Activated CD4-positive, alpha-beta T cell treated with anti-CD3 and anti-CD28 coated beads for 36 hours (primary cell): ENCODE measurements around the gene NAV3. TPM values are rescaled to one million over a fixed set of nuclear protein-coding genes. Genes with fewer than 3 reads are reported as not detected.

ENCODE experiments used
- ATAC-seq: fragments of 200-7000 bp; cut with Tn5 transposase; one replicate; pipeline ENCODE4 v1.10.0; 2021; ENCODE audit warnings: mild to moderate bottlenecking, moderate library complexity
- CTCF ChIA-PET: fragments of 350-600 bp; sonication (Branson Sonifier 250); formaldehyde crosslinking; loops from one replicate; lab custom pipeline; 2021; ENCODE audit warnings: antibody characterized with exemption; lab: Charles Lee
- POLR2A ChIA-PET: fragments of 350-600 bp; sonication (Branson Sonifier 250); formaldehyde crosslinking; loops from one replicate; lab custom pipeline; 2021; ENCODE audit warnings: antibody characterized with exemption, inconsistent platforms; lab: Charles Lee
- DNase-seq: peaks from one replicate; pipeline ENCODE4 v3.0.0-alpha.2; 2020
- H3K27ac Mint-ChIP-seq: one replicate; pipeline ENCODE4 v1.8.0; 2021; ENCODE audit warnings: mixed read lengths
- H3K27me3 Mint-ChIP-seq: one replicate; pipeline ENCODE4 v1.8.0; 2021; ENCODE audit warnings: mixed read lengths
- H3K36me3 Mint-ChIP-seq: one replicate; pipeline ENCODE4 v1.8.0; 2021; ENCODE audit warnings: low read depth, mixed read lengths
- H3K4me1 Mint-ChIP-seq: one replicate; pipeline ENCODE4 v1.8.0; 2021; ENCODE audit warnings: mixed read lengths
- H3K4me3 Mint-ChIP-seq: one replicate; pipeline ENCODE4 v1.8.0; 2021; ENCODE audit warnings: mild to moderate bottlenecking, moderate library complexity, mixed read lengths
- H3K9me3 Mint-ChIP-seq: one replicate; pipeline ENCODE4 v1.8.0; 2021; ENCODE audit warnings: low read depth, mixed read lengths
- intact Hi-C, 2 experiments: fragments of 100-400 bp; cut with DNase I in 1 of 2; cut with micrococcal nuclease in 1 of 2; formaldehyde crosslinking; loops; one replicate each; pipeline versions ENCODE4 v1.14.2 to v1.15.1; 2022 to 2024; cut with DNase I, micrococcal nuclease
- total RNA-seq, 2 experiments: library from RNA; stranded (reverse); gene quantifications; one replicate each; pipeline ENCODE4 v1.2.3, GENCODE V29; 2021

The NAV3 gene
- total RNA-seq, 2 experiments from 2014 or later, result not detected

GRCh38 chr12:78145398-78145797 is 314.7 kb downstream of the NAV3 start:
- DNase-seq (no peak), ATAC-seq (no peak)
- POLR2A ChIA-PET, result no interaction called here
- Mint-ChIP-seq H3K4me3 (no peak overlapping the region), H3K36me3 (no peaks in the 10 kb centered on the region), H3K27me3 (no peaks in the 10 kb centered on the region), H3K9me3 (no peaks in the 10 kb centered on the region), H3K27ac (no peak overlapping the region), H3K4me1 (no peaks in the 10 kb centered on the region)
- intact Hi-C loops, result loop anchor here in 1 of 2 experiments (5.0 to 10.0 kb wide), 3 partner anchors 1199 to 1589 kb away; no protein-coding TSS in a partner anchor
- CTCF ChIA-PET, result interaction anchor here (1.3 to 1.7 kb wide), 3 partner anchors 14 to 55 kb away, joined by 3 to 8 read pairs (median 3); no protein-coding TSS in a partner anchor

GRCh38 chr12:78146365-78146772 is 315.7 kb downstream of the NAV3 start:
- Mint-ChIP-seq H3K27me3 (no peaks in the 10 kb centered on the region), H3K9me3 (no peaks in the 10 kb centered on the region), H3K36me3 (no peaks in the 10 kb centered on the region), H3K4me1 (no peaks in the 10 kb centered on the region), H3K27ac (no peak overlapping the region), H3K4me3 (no peak overlapping the region)
- DNase-seq (no peak), ATAC-seq (no peak)
- intact Hi-C loops, result loop anchor here in 1 of 2 experiments (5.0 to 10.0 kb wide), 3 partner anchors 1198 to 1588 kb away; no protein-coding TSS in a partner anchor
- POLR2A ChIA-PET, result no interaction called here
- CTCF ChIA-PET, result interaction anchor here (0.5 to 1.7 kb wide), 4 partner anchors 12 to 669 kb away, joined by 3 to 8 read pairs (median 4); no protein-coding TSS in a partner anchor

- H3K36me3 Mint-ChIP-seq, result no peaks in the 10 kb centered on the region
- CTCF ChIA-PET, result no interaction called here
- POLR2A ChIA-PET, result no interaction called here
- DNase-seq (no peak), ATAC-seq (no peak)
- no peaks in the 10 kb centered on the region for H3K4me1 Mint-ChIP-seq
- intact Hi-C loops, result loop anchor here in 1 of 2 experiments (5.0 to 10.0 kb wide), 3 partner anchors 1195 to 1585 kb away; no protein-coding TSS in a partner anchor
- H3K4me3 Mint-ChIP-seq, result no peak overlapping the region
- no peaks in the 10 kb centered on the region for H3K27me3 Mint-ChIP-seq
- H3K27ac Mint-ChIP-seq, result no peak overlapping the region
- H3K9me3 Mint-ChIP-seq, result no peaks in the 10 kb centered on the region
Measured at GRCh38 chr12:78149459-78149858, 318.8 kb downstream of the NAV3 start.

- ATAC-seq (no peak), DNase-seq (no peak)
- Mint-ChIP-seq H3K27me3 (no peaks in the 10 kb centered on the region), H3K36me3 (no peaks in the 10 kb centered on the region), H3K4me1 (no peaks in the 10 kb centered on the region), H3K9me3 (peaks cover 9% of the 10 kb centered on the region), H3K4me3 (no peak overlapping the region), H3K27ac (no peak overlapping the region)
- POLR2A ChIA-PET, result no interaction called here
- CTCF ChIA-PET, result no interaction called here
- intact Hi-C loops, result no loop called here
Measured at GRCh38 chr12:78155546-78155945, 324.9 kb downstream of the NAV3 start.

GRCh38 chr12:78156751-78157150 is 326.1 kb downstream of the NAV3 start:
- Mint-ChIP-seq H3K36me3 (no peaks in the 10 kb centered on the region), H3K9me3 (peaks cover 9% of the 10 kb centered on the region), H3K4me1 (no peaks in the 10 kb centered on the region), H3K27ac (no peak overlapping the region), H3K27me3 (no peaks in the 10 kb centered on the region), H3K4me3 (no peak overlapping the region)
- DNase-seq (no peak), ATAC-seq (no peak)
- intact Hi-C loops, result no loop called here
- CTCF ChIA-PET, result no interaction called here
- POLR2A ChIA-PET, result no interaction called here

GRCh38 chr12:78157199-78157598 is 326.5 kb downstream of the NAV3 start:
- H3K9me3 Mint-ChIP-seq, result peaks cover 9% of the 10 kb centered on the region
- H3K4me3 Mint-ChIP-seq, result no peak overlapping the region
- ATAC-seq, result no peak
- POLR2A ChIA-PET, result no interaction called here
- H3K27ac Mint-ChIP-seq, result no peak overlapping the region
- CTCF ChIA-PET, result no interaction called here
- no peaks in the 10 kb centered on the region for H3K36me3 Mint-ChIP-seq
- H3K4me1 Mint-ChIP-seq, result no peaks in the 10 kb centered on the region
- no peaks in the 10 kb centered on the region for H3K27me3 Mint-ChIP-seq
- DNase-seq, result no peak
- intact Hi-C loops, result no loop called here

- no peak for ATAC-seq
- Mint-ChIP-seq H3K27ac (no peak overlapping the region), H3K4me3 (no peak overlapping the region), H3K4me1 (no peaks in the 10 kb centered on the region), H3K27me3 (no peaks in the 10 kb centered on the region), H3K36me3 (no peaks in the 10 kb centered on the region), H3K9me3 (no peaks in the 10 kb centered on the region)
- no peak for DNase-seq
- POLR2A ChIA-PET, result no interaction called here
- CTCF ChIA-PET, result no interaction called here
- intact Hi-C loops, result no loop called here
Measured at GRCh38 chr12:78164154-78164553, 333.5 kb downstream of the NAV3 start.

- peaks cover 2% of the 10 kb centered on the region for H3K9me3 Mint-ChIP-seq
- ATAC-seq, result no peak
- DNase-seq, result no peak
- no peaks in the 10 kb centered on the region for H3K4me1 Mint-ChIP-seq
- H3K27ac Mint-ChIP-seq, result no peak overlapping the region
- no peak overlapping the region for H3K4me3 Mint-ChIP-seq
- CTCF ChIA-PET, result no interaction called here
- H3K36me3 Mint-ChIP-seq, result no peaks in the 10 kb centered on the region
- H3K27me3 Mint-ChIP-seq, result no peaks in the 10 kb centered on the region
- intact Hi-C loops, result no loop called here
- POLR2A ChIA-PET, result no interaction called here
Measured at GRCh38 chr12:78167510-78167909, 336.8 kb downstream of the NAV3 start.

GRCh38 chr12:78171061-78171460 is 340.4 kb downstream of the NAV3 start:
- Mint-ChIP-seq H3K4me1 (no peaks in the 10 kb centered on the region), H3K36me3 (no peaks in the 10 kb centered on the region), H3K4me3 (no peak overlapping the region), H3K27me3 (no peaks in the 10 kb centered on the region), H3K27ac (no peak overlapping the region), H3K9me3 (peaks cover 2% of the 10 kb centered on the region)
- ChIA-PET POLR2A (no interaction called here), CTCF (interaction anchor here (1.1 kb wide), 1 partner anchor 26 kb away, joined by 3 read pairs; no protein-coding TSS in a partner anchor)
- DNase-seq (no peak), ATAC-seq (no peak)
- intact Hi-C loops, result no loop called here

GRCh38 chr12:78176643-78177042 is 345.9 kb downstream of the NAV3 start:
- POLR2A ChIA-PET, result no interaction called here
- Mint-ChIP-seq H3K9me3 (peaks cover 5% of the 10 kb centered on the region), H3K4me1 (no peaks in the 10 kb centered on the region), H3K36me3 (no peaks in the 10 kb centered on the region), H3K4me3 (no peak overlapping the region), H3K27me3 (no peaks in the 10 kb centered on the region), H3K27ac (no peak overlapping the region)
- ATAC-seq, result no peak
- CTCF ChIA-PET, result no interaction called here
- DNase-seq, result no peak
- intact Hi-C loops, result no loop called here

- Mint-ChIP-seq H3K9me3 (peaks cover 5% of the 10 kb centered on the region), H3K36me3 (no peaks in the 10 kb centered on the region), H3K4me3 (no peak overlapping the region), H3K27me3 (no peaks in the 10 kb centered on the region), H3K4me1 (no peaks in the 10 kb centered on the region), H3K27ac (no peak overlapping the region)
- CTCF ChIA-PET, result no interaction called here
- intact Hi-C loops, result no loop called here
- no peak for DNase-seq
- POLR2A ChIA-PET, result no interaction called here
- ATAC-seq, result no peak
Measured at GRCh38 chr12:78177298-78177697, 346.6 kb downstream of the NAV3 start.

- H3K9me3 Mint-ChIP-seq, result peaks cover 5% of the 10 kb centered on the region
- H3K4me3 Mint-ChIP-seq, result no peak overlapping the region
- no peak for ATAC-seq
- no peaks in the 10 kb centered on the region for H3K36me3 Mint-ChIP-seq
- ChIA-PET POLR2A (no interaction called here), CTCF (interaction anchor here (1.5 kb wide), 1 partner anchor 13 kb away, joined by 3 read pairs; no protein-coding TSS in a partner anchor)
- no peaks in the 10 kb centered on the region for H3K4me1 Mint-ChIP-seq
- no peak for DNase-seq
- H3K27ac Mint-ChIP-seq, result no peak overlapping the region
- intact Hi-C loops, result no loop called here
- H3K27me3 Mint-ChIP-seq, result no peaks in the 10 kb centered on the region
Measured at GRCh38 chr12:78179346-78179745, 348.7 kb downstream of the NAV3 start.
